Measurements from ENCODE around the gene CPNE7.
"Not testable (repeated sequence)": the region's sequence is repeated elsewhere in the genome, so short reads cannot be mapped to it uniquely, and the experiment has no call there.

Gene CPNE7

DNA sequence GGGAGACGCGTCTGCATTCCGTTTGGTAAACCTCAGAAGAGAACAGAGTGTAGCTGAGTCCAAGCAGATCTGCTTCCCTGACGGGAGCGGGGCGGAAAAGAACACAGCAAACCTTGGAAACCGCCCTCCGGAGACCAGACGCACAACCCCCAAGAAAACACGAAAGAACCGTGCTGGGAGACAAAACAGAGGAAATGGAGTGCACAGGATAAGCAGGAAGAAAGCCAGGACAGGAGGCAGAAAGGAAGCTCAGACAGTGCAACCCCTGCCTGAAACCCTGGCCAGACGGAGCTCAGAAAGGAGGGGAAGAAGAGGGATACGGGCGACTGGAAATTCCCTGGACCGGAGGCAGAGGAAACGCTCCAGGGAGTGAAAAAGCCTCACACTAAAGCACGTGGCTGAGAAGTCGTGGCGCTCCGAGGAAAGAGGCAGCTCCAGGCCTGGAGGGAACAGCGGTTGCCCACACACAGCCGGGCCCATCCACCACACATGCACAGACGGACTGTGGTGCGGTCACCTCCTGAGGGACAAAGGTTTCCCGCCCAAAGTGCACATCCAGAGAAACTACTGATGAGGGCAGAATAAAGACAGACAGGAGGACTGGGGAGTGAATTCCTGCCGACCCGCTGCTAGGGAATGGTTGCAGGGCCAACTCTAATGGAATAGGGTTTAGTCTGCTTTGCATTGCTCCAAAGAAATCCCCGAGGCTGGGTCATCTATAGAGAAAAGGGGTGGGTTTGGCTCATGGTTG is 48.1 kb downstream of the CPNE7 start:
- no peak for DNase-seq (ENCODE audit: low read depth)

DNA sequence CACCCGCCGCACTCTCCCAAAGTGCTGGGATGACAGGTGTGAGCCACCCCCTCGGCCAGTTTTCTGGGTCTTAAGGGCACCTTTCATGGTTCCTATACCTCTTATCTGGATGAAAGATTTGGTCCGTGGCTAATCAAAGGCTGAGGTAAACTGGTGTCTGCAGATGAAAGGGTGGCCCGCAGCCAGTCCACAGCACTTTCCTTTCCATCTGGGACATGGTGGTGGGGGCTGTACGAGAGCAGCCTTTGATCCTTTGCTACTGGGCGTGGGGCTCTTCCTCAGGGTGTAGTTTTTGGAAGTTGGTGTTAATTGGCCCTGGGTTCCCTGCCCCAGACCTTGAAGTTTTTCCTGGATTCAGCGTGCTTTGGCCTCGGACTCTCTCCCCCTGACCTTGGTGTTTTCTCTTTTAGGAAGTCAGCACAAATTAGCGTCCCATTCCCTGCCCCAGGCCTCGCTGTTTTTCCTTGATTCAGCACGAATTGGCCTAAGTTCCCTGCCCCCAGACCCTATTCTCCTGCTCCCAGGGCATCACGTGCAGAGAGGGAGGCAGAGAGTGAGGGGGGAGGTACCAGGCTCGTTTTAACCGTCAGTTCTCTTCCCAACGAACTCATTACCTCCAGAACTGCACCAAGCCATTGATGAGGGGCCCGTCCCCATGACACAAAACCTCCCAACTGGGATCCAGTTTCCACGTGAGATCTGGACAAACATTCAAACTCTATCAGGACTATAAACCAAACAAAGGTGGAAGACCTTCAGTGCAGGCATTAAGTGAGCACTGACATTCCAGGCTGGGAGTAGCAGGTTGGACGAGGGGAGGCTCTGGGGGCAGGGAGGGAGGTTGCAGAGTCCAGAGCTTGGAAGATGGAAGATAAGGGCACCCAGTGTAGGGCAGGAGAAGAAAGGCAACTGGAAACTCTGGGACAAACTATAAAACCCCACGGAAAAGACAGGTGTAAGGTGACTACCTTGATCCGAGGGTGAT is 49.5 kb downstream of the CPNE7 start:
- no peak for DNase-seq (ENCODE audit: low read depth)

DNA sequence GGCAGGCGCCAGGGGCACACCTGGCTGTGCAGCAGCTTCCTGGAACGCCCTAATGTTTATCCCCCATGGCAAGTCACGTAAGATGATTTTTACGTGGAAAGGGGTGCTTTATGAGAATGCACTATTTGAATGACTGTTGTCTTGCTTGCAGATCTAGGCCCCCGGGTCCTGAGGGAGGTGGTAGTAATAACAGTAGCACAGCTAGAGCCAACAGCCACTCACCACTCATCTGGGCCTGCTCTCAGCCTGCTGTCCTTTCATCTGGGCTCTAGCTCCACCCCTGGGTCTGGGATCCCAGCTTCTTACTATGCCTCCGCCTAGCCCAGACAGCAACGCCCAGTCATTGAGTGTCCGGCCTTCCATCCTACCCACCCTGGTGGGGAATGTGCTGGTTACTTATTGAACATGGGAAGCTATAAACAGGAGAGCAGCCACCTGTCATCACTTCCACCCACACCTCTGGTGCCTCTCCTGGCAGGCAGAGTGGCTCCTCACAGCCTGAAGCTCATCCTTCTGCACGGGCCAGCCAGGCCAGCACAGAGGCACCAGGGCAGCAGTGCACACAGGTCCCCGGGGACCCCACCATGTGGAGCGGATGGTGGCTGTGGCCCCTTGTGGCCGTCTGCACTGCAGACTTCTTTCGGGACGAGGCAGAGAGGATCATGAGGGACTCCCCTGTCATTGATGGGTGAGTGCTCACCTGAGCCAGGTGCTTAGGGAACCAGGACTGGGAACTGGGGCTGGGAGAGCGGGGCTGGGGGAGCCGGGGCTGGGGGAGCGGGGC is 54.5 kb downstream of the CPNE7 start:
- DNase-seq (ENCODE audit: low read depth) = no peak

DNA sequence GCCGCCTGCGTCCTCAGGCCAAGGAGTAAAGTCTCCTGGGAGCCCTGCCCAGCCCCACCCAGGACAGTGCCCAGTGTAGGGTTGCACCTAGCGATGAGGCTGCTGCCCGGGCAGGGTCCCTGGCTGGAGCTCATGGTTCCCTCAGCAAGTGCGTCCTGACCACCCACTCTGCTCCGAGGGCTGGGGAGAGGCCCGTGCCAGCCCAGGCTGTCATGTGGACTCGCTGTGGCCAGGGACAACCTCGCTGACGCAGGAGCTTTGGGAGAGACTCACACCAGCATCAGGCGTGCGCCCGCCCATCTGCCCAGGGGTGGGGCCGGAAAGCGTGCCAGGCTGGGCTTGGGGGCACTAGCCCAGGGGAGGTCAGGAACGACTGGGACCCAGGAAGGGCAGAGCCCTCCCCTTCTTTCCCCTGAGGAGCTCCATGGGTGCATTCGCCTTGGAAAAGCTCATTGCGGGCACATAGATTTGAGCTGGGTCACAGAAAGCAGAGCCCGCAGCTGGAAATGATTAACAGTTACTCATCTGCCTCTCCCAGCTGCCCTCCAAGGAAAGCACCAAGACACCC is 57.6 kb downstream of the CPNE7 start:
- no peak for DNase-seq (ENCODE audit: low read depth)

DNA sequence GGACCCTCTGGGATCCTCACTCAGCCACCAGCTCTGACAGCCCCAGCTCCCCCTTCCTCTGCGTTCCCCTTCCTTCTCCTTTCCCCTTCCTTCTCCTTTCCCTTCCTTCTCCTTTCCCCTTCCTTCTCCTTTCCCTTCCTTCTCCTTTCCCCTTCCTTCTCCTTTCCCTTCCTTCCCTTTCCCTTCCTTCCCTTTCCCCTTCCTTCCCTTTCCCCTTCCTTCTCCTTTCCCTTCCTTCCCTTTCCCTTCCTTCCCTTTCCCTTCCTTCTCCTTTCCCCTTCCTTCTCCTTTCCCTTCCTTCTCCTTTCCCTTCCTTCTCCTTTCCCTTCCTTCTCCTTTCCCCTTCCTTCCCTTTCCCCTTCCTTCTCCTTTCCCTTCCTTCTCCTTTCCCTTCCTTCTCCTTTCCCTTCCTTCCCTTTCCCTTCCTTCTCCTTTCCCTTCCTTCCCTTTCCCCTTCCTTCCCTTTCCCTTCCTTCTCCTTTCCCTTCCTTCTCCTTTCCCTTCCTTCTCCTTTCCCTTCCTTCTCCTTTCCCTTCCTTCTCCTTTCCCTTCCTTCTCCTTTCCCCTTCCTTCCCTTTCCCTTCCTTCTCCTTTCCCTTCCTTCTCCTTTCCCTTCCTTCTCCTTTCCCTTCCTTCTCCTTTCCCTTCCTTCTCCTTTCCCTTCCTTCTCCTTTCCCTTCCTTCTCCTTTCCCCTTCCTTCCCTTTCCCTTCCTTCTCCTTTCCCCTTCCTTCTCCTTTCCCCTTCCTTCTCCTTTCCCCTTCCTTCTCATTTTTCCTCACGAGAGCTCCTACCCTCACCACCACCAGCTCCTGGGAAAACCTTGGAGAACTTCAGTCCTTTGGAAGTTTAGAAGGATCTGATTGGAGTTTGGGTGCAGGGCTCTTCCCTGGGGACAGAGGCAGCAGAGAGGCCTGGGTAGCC is 59.2 kb downstream of the CPNE7 start:
- DNase-seq (ENCODE audit: low read depth) = not testable (repeated sequence)

GRCh38 chr16:89636663-89637062 is 61.1 kb downstream of the CPNE7 start:
- no peak for DNase-seq (ENCODE audit: low read depth)

DNA sequence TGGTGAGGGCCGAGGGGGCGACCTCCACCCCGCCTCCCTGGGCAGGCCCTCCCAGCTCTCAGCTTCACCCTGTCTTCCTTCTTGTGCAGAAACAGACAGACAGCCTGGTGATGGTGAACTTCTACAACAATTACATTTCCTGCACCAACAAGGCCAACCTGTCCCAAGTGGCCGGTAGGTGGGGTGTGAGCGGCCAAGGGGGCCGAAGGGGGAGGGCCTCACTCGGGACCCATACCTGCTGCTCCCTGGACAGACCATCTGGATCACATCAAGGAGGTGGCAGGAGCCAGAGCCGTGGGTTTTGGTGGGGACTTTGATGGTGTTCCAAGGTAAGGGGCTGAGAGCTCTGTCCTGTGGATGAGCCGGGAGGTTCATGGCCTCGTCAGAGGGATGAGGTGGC is 61.8 kb downstream of the CPNE7 start:
- no peak for DNase-seq (ENCODE audit: low read depth)

GRCh38 chr16:89638455-89638854 is 62.9 kb downstream of the CPNE7 start:
- DNase-seq (ENCODE audit: low read depth) = no peak

- no peak for DNase-seq (ENCODE audit: low read depth)
Observed at GRCh38 chr16:89639385-89639784, 63.8 kb downstream of the CPNE7 start.

GRCh38 chr16:89641458-89642119 is 66.0 kb downstream of the CPNE7 start:
- no peak for DNase-seq (ENCODE audit: low read depth)

GRCh38 chr16:89642574-89642973 is 67.0 kb downstream of the CPNE7 start:
- no peak for DNase-seq (ENCODE audit: low read depth)

- DNase-seq (ENCODE audit: low read depth) = no peak
Observed at GRCh38 chr16:89643769-89644300, 68.3 kb downstream of the CPNE7 start.

DNA sequence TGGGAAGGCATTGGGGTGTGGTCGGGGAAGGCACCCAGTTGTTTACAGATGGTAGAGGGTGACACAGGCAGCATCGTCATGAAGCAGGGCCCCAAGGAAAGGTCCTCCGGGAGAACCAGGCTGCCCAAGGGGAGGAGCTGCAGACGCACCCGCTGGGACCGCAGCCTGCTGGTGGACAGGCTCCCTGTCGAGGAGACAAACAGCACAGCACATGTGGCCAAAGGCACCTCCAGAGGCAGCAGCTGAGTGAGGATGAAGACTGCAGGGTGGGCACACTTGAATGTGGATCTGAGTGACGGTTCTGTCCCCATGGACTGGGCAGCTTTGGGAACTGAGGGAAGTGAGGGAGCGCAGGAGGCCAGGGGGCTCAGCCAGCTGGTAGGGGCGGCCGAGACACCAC is 69.6 kb downstream of the CPNE7 start:
- DNase-seq (ENCODE audit: low read depth) = no peak

DNA sequence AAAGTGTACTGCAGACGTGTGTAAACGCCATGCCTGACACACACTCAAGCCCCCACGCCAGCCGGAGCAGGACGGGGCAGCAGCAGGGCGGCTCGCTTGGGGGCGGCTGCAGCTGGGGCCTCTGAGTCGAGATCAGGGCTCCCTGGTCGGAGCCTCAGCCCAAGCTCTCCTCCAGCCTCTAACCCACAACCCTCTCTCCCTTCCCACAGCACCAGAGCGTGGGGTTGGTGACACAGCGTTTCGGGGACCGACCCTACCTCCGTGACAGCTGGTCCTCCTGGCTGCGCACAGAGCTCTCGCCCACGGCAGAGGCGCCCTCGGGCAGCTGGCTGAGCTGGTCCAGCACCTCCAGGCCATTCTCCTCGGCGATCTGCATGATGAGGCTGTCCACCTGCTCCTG is 70.7 kb downstream of the CPNE7 start:
- DNase-seq (ENCODE audit: low read depth) = no peak

All from stimulated activated CD8-positive, alpha-beta memory T cell treated with anti-CD3 and anti-CD28 coated beads, Interleukin-7, amount 100 ng/mL, for 24 hours (primary cell).